Measurements from ENCODE around the gene SSTR3.
"Not testable (repeated sequence)": the region's sequence is repeated elsewhere in the genome, so short reads cannot be mapped to it uniquely, and the experiment has no call there.

Gene SSTR3

GRCh38 chr22:37179126-37179470 lies 33.2 kb downstream of the SSTR3 start:
- no peak for DNase-seq

- DNase-seq, result no peak
These were observed 33.7 kb downstream of the SSTR3 start for GRCh38 chr22:37178350-37179125.

GRCh38 chr22:37177755-37178154 lies 34.5 kb downstream of the SSTR3 start:
- no peak for DNase-seq

- no peak for DNase-seq
These were observed 35.1 kb downstream of the SSTR3 start for GRCh38 chr22:37177221-37177620.

DNA sequence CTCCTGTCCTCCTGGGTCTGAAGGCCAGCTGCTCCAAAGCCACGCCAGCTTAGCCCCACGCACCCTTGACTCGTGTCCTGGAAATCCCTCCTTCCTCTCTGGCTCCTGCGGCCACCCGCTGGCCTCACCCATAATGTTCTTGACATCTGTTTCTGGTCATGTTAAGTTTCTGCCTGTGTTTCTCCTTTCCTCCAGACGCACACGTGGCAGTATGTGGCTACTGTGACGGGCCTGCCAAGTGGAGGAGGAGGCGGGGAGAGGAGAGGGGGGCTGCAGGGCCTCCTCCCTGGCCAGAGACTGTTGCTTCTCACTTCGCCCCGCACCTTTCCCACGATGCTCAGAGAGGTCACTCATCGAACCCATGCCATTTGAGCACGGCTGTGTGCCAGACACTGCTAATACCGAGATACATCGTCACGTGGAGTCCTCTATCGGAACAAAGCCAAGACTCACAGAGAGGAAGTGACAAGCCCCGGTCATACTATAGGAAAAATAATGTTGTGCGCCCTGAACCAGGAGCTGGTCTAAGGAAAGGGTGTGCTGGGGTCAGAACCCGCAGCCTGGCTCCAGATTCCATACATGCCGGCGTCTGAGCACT lies 35.7 kb downstream of the SSTR3 start:
- DNase-seq, result no peak

DNA sequence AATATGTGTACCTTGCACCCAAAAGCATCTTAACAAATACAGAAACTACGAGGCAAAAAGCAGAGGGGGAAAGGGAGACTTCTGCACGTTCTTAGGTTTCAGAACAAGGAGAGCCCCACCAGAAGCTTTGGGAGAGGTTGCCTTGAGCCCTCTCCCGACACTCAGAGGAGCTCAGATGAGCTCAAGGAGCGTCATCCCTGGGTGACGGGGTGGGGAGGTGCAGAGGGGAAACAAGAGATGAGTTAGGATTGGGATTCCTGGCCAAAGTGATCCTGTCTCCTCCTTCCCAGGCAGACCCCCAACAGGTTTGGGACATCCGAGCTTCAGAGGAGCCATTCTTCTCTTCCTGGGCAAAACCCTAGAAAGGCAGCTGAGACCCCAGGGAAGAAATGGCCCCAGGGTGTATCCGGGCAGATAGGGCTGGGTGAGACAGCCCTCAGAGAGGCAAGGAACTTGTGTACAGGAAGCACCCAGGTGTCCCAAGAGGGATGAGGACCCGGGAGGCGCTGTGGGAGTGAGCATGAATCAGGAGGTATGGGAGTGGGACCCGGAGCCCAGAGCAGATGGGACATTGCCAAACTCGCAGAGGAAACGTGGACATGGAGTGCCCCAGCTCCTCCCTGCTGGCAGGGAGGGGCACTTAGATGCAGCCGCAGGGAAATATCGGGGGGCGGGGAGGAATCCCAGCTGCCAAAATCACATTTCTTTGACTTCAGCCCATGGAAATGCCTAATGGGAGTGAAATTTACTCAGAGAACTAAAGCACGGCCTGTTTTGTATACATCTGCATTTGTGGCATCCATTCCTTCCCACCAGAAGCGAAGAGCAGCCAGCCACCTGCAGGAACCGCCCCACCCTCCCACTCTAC lies 36.6 kb downstream of the SSTR3 start:
- no peak for DNase-seq

GRCh38 chr22:37174964-37175363 lies 37.3 kb downstream of the SSTR3 start:
- no peak for DNase-seq

- DNase-seq, result no peak
These were observed 38.6 kb downstream of the SSTR3 start for GRCh38 chr22:37173709-37174108.

DNA sequence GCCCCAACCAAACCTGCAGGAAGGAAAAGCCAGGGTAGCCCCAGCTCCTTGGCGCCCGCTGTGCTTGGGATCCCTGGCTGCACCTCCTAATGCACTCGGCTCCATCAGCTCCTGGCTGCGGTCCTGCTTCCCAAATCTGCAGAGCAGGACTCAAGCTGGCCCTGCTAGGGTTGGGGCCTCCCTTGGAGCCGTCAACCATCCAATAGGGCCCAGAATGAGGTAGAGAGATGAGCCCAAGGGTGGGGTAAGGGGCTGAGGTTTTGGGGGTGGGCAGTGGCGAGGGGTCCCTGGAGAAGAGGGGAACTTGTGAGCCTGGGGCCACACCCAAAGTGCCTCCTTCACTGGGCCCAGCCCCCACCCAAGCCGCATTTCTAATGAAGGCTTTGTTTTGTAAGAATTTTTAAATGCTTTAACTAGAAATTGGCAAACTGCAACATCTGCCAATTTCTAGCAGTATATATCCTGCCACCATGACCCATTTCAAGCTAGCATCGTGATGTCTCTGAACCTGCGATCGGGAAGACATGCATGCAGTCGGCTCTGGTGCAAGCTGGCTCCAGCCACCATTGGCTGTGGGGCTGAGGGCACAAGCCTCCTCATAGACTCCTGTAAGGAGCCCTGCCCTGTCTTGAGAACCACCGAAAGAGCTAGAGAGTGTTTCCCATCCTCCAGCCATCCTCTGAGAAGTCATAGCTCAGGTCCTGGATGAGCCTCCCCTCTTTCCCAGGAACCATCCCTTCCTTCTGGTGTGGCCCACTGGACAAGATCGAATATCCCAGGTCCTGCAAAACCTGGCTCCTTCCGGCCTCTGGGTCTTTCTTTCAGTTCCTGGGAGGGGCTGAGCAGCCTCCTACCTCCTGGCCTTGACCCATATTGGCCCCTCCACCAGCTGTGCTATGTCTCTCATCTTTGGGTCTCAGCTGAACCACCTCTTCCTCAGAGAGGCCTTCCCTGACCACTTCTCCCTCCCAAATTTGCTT lies 39.7 kb downstream of the SSTR3 start:
- DNase-seq, result no peak

DNA sequence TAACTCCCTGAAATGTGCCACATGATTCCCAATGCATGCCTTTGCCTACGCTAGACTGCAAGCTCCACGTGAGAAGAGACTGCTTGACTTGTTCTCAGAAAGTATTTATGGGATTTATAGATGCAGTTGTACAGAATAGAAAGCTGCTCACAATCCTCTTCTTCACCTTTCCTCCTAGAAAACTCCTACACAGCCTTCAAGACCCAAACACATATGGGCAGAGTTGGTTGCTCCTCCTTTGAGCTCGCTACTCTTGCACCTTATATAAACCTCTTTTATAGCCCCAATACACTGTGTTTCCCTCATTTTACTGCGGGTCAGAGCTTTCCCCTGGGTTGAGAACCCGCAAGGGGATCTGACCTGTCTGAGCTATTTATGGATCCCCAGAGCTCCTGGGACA lies 40.6 kb downstream of the SSTR3 start:
- no peak for DNase-seq

- not testable (repeated sequence) for DNase-seq
These were observed 41.4 kb downstream of the SSTR3 start for GRCh38 chr22:37170689-37171405.

GRCh38 chr22:37169947-37170688 lies 42.2 kb downstream of the SSTR3 start:
- DNase-seq, result no peak

DNA sequence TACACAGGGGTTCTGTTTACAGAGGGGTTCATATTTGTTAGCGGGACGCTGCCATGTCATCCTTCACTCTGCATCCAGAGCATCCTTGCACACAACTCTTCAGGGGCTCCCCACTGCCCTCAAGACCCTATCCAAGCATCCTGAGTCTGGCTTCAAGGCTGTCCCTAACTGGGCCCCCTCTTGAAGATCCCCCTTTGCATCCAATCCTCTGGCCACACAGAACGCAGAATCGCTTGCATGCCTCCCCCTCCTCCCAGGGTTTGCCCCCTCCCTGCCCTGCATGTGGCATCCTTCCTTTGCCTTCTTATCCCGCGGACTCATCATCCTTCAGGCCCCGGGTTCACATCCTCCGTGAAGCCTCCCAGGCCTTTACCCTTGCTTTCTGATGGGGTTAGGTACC lies 42.9 kb downstream of the SSTR3 start:
- DNase-seq, result no peak

DNA sequence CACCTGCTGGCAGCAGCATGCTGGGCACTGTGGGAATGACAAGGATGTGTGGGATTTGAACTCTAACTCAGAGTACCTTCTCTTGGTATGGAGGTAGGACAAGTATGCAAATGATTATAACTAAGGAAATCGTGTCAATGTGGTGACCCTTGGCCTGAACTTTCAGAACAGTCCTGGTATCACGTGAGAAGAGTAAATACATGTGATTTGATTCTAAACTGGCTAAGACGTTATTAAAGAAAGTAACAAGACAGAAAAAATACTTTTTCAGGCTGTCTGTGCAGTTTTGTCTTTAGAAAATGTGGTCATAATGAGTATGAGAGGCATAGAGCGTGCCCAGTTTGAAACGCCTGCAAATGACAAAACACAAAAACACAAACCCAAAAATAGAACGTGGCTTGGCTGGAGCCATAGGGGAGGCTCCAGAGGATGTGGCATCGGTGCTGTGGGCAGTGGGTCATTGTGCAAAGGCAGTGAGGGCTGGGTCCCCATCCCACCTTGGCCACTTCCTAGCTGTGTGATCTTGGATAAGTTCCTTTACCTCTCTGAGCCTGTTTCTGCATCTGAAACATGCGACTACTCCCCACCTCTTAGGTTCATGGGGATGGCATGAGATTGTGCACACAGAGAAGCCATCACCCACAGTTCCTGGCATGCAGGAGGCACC lies 44.2 kb downstream of the SSTR3 start:
- DNase-seq, result no peak

GRCh38 chr22:37167176-37167980 lies 44.9 kb downstream of the SSTR3 start:
- DNase-seq, result no peak

DNA sequence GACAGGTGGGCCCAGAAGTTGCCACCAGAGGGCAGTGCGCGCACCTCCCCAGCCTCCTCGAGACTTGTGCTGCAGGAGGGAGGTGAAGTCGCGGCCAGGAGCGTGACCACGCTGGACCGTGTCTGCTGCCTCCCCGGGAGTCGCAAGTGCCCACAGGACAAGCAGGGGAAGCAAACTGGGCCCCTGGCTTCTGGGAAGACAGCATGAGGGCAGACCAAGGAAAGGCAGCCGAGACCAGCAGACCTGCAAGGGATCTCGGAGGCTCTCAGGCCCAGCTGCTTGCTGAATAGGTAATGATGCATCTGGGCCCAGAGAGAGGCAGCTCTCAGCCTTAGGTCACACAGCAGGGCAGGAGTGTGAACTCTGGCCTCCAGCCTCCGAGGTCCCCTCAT lies 45.6 kb downstream of the SSTR3 start:
- peak; percentile 35 for DNase-seq

DNA sequence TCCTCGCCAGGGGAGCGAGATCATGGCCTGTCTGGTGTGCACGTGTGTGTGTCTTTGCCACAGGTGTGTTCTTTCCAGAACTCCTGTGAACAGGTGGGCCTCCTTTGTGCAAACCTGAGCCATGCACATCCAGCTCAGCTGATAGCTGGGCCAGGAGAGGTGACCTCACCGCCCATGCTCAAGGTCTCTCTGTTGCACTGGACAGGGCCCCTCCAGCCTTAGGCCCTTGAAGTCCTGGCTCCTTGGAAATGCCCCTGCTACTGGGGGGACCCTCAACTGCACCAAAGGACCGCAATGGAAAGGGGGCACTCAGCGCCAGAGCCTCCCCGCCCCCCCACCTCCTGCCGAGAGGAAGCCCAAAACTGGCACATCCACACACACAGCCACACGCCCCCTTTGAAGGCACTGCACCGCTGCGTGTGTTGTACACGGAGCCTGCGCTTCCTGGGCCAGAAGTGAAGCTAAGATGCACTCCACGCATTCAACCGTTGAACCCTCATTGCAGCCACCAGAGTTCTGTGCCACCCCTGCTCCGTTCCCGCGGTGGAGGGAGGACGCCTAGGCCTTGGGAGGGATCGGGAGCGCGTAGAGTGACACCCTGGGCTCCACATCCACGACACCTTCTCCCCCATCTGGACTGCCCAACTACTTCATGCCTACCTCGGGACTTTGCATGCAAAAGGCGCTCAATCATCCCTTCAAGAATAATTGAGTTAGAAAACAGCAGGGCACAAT lies 46.2 kb downstream of the SSTR3 start:
- DNase-seq, result no peak

DNA sequence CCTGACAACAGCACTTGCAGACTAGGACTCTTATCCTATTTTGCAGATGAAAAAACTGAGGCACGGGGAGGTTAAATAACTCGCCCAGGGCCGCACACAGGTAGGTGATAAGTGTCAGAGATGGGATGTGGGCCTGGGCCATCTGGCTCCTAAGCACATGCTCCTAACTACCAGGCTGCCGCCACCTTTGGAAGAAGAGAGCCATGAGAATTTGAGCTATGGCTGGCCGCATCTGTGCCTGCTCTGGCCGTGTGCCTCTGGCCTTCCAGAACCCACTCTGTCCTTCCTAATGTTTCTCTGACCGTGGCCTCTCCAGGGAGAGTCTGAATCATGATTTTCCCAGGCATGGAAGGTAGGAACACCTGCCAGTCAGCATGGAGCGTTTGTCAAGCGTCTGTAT lies 47.2 kb downstream of the SSTR3 start:
- no peak for DNase-seq

- DNase-seq, result no peak
These were observed 47.8 kb downstream of the SSTR3 start for GRCh38 chr22:37164505-37164887.
